Calu3 (cell line): ENCODE results near the gene EYA2. TPM values are rescaled to one million over a fixed set of nuclear protein-coding genes. Genes with fewer than 3 reads are reported as not detected.
"Not testable (repeated sequence)": the region's sequence is repeated elsewhere in the genome, so short reads cannot be mapped to it uniquely, and the experiment has no call there.

Experiments used
- BruUV-seq: library from RNA; stranded (reverse); fragments of 400-500 nt; replicated peaks from 2 replicates; lab custom pipeline; 2021; lab: Mats Ljungman, UMichigan
- CTCF ChIA-PET: fragments of 300-600 bp; sonication (Branson Sonifier 250); formaldehyde crosslinking; loops from one replicate; lab custom pipeline; 2022; ENCODE audit warnings: antibody characterized with exemption; lab: Charles Lee
- DNase-seq: peaks from one replicate; pipeline ENCODE4 v3.0.0; 2022
- H3K27ac Mint-ChIP-seq: one replicate; pipeline ENCODE4 v1.8.0; 2022; ENCODE audit warnings: mixed read lengths; ENCODE audit not compliant: unreplicated experiment
- H3K27me3 Mint-ChIP-seq: one replicate; pipeline ENCODE4 v1.8.0; 2022; ENCODE audit warnings: mixed read lengths; ENCODE audit not compliant: unreplicated experiment
- H3K36me3 Mint-ChIP-seq: one replicate; pipeline ENCODE4 v1.8.0; 2022; ENCODE audit warnings: mild to moderate bottlenecking, moderate library complexity, mixed read lengths; ENCODE audit not compliant: insufficient read depth, unreplicated experiment
- H3K4me1 Mint-ChIP-seq: one replicate; pipeline ENCODE4 v1.8.0; 2022; ENCODE audit warnings: mild to moderate bottlenecking, low read depth, mixed read lengths; ENCODE audit not compliant: unreplicated experiment
- H3K4me3 Mint-ChIP-seq: one replicate; pipeline ENCODE4 v1.8.0; 2022; ENCODE audit warnings: mild to moderate bottlenecking, low read depth, moderate library complexity, mixed read lengths; ENCODE audit not compliant: unreplicated experiment
- H3K9me3 Mint-ChIP-seq: one replicate; pipeline ENCODE4 v1.8.0; 2022; ENCODE audit warnings: low read depth, mixed read lengths; ENCODE audit not compliant: unreplicated experiment
- CTCF ChIP-seq: fragments of 200-600 bp; IDR thresholded peaks from one replicate; pipeline ENCODE4 v1.8.0; 2022; ENCODE audit warnings: antibody characterized with exemption; ENCODE audit not compliant: unreplicated experiment
- intact Hi-C: fragments of 100-400 bp; cut with micrococcal nuclease; formaldehyde crosslinking; loops from one replicate; pipeline ENCODE4 v1.10.0; 2022; ENCODE audit not compliant: unreplicated experiment
- total RNA-seq: library from RNA; stranded (reverse); gene quantifications from 2 replicates; pipeline ENCODE4 v1.2.3, GENCODE V29; 2022

The EYA2 gene
- total RNA-seq, 1 experiment from 2014 or later: 0.35 TPM

GRCh38 chr20:46931699-46932098, 37.1 kb downstream of the EYA2 start:
- H3K27me3 Mint-ChIP-seq: peaks cover 75% of the 10 kb centered on the region
- TF ChIP-seq CTCF: no peak
- no peaks in the 10 kb centered on the region for H3K36me3 Mint-ChIP-seq
- CTCF ChIA-PET: interaction anchor here (1.2 kb wide), 1 partner anchor 10 kb away, joined by 3 read pairs; no protein-coding TSS in a partner anchor
- intact Hi-C loops: no loop called here
- DNase-seq: no peak
- no TSS peak for BruUV-seq
- no peak overlapping the region for H3K4me3 Mint-ChIP-seq
- no peaks in the 10 kb centered on the region for H3K4me1 Mint-ChIP-seq
- peaks cover 3% of the 10 kb centered on the region for H3K9me3 Mint-ChIP-seq
- no peak overlapping the region for H3K27ac Mint-ChIP-seq

DNA sequence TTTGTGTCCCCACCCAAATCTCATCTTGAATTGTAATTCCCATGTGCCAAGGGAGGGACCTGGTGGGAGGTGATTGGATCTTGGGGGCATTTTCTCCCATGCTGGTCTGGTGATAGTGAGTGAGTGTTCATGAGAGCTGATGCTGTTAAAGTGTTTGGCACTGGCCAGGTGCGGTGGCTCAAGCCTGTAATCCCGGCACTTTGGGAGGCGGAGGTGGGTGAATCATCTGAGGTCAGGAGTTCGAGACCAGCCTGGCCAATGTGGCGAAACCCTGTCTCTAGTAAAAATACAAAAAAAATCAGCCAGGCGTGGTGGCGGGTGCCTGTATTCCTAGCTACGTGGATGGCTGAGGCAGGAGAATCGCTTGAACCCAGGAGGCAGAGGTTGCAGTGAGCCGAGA, 37.8 kb downstream of the EYA2 start:
- H3K4me1 Mint-ChIP-seq, intact Hi-C loops, H3K36me3 Mint-ChIP-seq, DNase-seq, H3K9me3 Mint-ChIP-seq, H3K27ac Mint-ChIP-seq, H3K4me3 Mint-ChIP-seq, BruUV-seq: not testable (repeated sequence)
- CTCF ChIA-PET: interaction anchor here (1.2 kb wide), 1 partner anchor 11 kb away, joined by 3 read pairs; no protein-coding TSS in a partner anchor
- peaks cover 75% of the 10 kb centered on the region for H3K27me3 Mint-ChIP-seq

- peaks cover 68% of the 10 kb centered on the region for H3K27me3 Mint-ChIP-seq
- no peak overlapping the region for H3K4me3 Mint-ChIP-seq
- no peaks in the 10 kb centered on the region for H3K4me1 Mint-ChIP-seq
- no peak overlapping the region for H3K27ac Mint-ChIP-seq
- intact Hi-C loops: no loop called here
- TF ChIP-seq CTCF: no peak
- no TSS peak for BruUV-seq
- CTCF ChIA-PET: interaction anchor here (0.6 kb wide), 1 partner anchor 121 kb away, joined by 5 read pairs; no protein-coding TSS in a partner anchor
- no peak for DNase-seq
- no peaks in the 10 kb centered on the region for H3K36me3 Mint-ChIP-seq
- no peaks in the 10 kb centered on the region for H3K9me3 Mint-ChIP-seq
Measured at GRCh38 chr20:46933150-46933549, 38.5 kb downstream of the EYA2 start.

DNA sequence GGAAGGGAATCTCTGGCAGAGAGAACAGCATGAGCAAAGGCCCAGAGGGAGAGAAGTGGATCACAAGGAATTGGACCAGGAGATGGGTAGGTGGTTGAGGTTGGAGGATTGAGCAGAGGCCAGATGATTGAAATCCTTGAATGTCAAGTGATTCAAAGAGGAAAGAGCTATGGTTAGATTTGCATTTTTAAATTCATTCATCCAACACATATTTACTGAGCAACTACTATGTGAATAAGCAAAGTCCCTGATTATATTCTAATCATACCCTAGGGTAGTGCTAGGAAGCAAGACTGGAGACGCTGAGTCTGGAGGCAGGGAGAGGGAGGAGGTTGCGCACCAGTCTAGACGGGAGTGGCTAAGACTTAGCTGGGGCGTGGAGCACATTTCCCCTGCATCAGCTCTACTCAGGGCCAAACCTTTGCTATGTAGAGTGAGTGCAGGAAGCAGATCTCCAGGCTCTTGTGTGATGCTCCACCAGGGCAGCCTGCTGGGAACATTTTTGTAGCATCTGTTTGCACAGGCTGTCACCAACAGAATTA, 40.2 kb downstream of the EYA2 start:
- Mint-ChIP-seq H3K27ac (no peak overlapping the region), H3K4me1 (no peaks in the 10 kb centered on the region), H3K4me3 (no peak overlapping the region), H3K27me3 (peaks cover 52% of the 10 kb centered on the region), H3K36me3 (no peaks in the 10 kb centered on the region), H3K9me3 (no peaks in the 10 kb centered on the region)
- intact Hi-C loops: no loop called here
- DNase-seq: no peak
- BruUV-seq: no TSS peak
- CTCF ChIA-PET: no interaction called here
- TF ChIP-seq CTCF: no peak

DNA sequence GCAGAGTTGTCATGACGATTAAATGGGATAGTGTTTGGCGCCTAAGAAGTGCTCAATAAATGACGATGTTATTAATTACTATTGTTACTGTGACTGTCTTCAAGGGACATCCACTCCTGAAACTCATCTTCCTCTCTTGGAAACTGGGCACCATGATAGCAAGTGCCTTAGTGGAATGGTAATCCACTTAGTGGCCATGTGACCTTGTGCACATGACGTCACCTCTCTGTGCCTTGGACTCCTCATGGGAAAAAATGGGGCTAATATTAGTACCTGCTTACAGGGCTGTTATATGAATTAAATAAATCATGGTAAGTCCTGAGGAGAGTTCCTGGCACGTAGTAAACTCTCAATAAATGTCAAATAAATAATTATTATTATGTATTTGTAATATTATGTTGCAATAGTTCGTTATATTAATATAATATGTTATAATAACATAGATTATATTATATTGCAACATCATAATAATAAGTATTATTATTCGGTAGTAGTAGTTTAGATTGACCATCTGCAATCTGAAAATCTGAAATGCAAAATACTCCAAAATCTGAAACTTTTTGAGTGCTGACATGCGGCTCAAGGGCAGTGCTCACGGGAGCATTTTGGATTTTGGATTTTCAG, 40.9 kb downstream of the EYA2 start:
- no TSS peak for BruUV-seq
- no peak for DNase-seq
- CTCF ChIA-PET: no interaction called here
- Mint-ChIP-seq H3K27me3 (peaks cover 45% of the 10 kb centered on the region), H3K27ac (no peak overlapping the region), H3K4me1 (no peaks in the 10 kb centered on the region), H3K9me3 (no peaks in the 10 kb centered on the region), H3K36me3 (no peaks in the 10 kb centered on the region), H3K4me3 (no peak overlapping the region)
- TF ChIP-seq CTCF: no peak
- intact Hi-C loops: no loop called here
